Stimulated activated CD8-positive, alpha-beta memory T cell treated with anti-CD3 and anti-CD28 coated beads, Interleukin-2, amount 100 ng/mL, for 48 hours (primary cell): ENCODE measurements around the gene GALNT2.

Experiments
- DNase-seq, 2 donors: peaks; one replicate each; pipeline ENCODE4 v3.0.0-alpha.2; 2020; ENCODE audit warnings: low read depth in 2 of 2

Gene GALNT2

DNA sequence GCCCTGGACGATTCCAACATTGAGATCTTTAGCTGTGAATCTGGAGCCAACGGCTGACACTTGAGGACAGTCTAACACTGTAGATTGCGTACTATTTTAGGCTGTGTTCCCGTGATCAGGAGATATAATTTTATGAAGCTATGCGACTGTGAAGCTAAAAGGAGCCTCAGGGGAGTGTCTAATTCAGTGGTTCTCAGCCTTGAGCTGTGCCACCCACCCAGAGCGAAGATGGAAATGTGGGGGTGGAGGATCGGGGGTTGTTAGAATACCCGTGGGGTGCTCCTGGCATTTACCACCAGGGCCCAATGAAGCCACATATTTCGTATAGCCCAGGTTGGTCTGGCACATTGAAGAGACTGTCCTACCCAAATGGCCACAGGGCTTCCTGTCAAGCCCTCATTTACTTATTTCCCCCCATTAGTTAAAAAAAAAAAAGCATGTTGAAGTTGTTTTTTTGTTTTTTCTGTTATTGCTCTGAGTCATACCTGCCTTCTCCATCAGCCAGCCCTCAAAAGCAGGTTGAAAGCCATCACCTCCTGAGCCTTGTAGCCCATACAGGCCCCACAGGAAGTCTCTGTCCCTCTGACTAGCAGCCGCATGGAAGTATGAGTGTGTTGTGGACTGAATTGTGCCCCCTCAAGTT lies 141.7 kb downstream of the GALNT2 start:
- peak; percentile 23 to 41 for DNase-seq

DNA sequence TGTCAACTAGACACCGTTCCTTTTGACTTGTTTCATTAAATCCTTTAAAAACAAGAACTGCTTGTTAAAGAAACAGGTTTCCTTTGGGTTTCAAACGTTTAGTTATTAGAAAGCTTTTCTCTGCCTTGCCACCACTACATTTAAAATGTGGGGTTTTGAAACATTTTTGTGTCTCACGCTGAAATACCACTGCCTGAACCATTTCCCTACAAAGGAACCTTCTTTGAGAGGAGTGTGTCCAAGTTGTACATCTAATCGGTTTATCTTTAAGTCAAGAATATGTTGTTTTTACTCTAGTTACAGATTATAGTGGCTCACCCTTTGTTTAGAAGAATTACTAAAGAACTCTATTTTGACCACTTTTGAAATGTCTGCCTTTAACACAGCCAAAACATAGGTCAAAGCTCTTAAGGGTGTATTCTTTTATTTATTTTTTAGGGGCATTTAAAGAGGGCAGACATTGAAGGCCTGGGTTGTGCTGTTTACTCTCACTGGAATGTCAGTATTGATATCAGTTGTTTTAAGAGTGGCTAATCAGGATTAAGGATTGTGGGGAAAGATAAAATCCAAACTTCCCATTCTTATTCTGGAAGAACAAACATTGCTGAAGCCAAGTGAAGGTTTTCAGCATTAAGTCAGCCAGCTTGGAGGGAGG lies 143.4 kb downstream of the GALNT2 start:
- no peak for DNase-seq

DNA sequence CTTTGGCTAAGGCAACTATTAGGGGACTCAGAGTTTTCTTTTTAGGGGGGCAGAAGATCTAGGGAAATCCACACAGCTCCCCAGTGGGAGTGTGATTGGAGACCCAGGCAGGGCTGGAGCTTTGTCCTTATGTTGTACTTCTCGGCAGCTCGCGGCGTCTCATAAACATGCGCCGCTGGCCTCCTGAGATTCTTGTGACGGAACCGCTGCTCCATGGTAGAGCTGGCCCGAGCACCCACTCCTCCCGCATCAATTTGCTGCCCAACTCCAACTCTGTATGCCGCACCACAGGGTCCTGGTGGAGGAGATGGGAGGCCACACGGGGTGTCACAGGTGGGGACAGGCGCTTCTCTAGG lies 143.9 kb downstream of the GALNT2 start:
- no peak for DNase-seq

DNA sequence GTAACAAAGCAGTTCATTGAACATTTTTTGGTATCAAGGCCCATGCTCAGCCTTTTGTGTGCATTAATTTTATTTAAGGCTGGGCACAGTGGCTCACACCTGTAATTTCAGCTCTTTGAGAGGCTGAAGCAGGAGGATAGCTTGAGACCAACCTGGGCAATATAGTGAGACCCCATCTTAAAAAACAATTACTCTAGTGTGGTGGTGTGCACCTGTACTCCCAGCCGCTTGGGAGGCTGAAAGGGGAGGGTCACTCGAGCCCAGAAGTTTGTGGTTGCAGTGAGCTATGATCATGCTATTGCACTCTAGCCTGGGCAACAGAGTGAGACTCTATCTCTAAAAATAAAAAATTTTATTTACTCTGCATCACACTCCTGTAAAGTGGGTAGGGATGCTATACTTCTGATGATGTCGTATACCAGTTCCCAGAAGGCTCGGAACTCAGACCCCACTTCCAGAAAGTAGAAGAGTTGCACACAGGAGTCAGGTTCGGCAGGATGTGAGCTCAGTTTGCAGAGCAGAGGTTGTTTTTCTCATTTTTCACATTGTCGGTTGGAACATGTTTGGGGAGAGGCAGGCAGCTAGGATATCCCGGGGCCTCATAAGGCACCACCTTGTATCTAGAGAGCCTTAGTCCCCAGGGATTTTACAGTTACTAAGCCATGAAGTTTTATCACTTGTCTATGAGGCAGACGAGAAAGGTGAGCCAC lies 144.6 kb downstream of the GALNT2 start:
- no peak for DNase-seq

DNA sequence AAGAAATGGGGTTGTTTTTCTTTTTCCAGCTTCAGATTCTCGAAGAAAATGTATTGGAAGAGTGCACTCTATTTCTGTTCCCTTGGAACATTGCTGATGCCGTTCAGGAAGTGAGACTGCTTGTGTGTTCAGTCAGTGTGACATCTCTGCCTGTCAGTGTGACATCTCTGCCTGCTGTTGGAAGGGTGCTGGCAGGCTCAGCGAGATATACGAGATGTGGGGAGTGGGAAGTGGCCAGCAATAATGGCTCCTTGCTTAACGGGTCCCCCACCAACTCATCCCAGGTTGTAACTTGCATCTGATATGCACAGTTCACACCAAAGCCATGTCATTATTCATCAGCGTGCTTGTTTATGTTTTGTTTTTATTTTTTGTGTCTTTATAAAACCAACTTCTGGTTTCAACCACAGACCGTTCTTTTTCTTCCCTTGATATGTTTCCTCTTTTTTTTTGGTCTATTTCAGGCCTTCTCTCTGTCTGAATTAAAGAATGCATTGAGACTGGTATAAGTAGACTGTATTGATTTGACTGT lies 145.4 kb downstream of the GALNT2 start:
- DNase-seq: no peak

DNA sequence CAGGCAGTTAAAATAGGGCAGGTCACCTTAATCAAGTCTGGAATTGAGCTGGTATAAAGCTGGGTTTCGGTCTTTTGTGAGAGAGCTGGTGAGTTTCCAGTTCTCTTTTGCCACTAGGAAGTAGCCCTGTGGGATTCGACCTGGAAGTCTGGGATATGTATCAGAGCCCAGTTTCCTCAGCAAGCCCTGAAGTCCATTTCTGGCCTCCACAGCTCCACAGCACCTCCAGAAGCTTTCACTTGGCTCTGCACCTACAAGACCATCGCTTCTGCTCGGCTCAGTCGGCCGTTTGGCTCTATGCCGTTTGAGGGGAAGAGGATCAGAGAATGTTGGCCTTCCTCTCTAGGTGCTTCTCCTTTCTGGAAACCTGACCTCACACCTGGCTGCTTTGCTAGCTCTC lies 148.0 kb downstream of the GALNT2 start:
- DNase-seq: no peak

DNA sequence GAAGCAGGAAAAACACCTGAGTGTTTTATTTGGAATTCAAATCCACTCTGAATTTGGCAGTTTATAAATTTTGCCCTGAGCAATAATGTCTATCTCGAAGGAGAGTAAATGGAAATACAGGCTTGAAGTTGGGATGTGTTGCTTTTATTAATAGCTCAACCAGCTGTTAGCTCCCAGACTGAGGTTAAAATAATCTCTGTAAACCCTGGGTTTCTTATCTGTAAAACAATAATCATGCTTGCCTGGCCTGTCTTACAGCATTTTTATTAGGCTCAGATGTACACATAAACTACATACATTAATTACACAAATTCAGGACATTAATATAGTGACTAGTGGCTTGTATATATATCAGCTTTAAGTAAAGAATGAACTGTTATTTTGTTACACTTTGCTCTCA lies 148.5 kb downstream of the GALNT2 start:
- no peak for DNase-seq

DNA sequence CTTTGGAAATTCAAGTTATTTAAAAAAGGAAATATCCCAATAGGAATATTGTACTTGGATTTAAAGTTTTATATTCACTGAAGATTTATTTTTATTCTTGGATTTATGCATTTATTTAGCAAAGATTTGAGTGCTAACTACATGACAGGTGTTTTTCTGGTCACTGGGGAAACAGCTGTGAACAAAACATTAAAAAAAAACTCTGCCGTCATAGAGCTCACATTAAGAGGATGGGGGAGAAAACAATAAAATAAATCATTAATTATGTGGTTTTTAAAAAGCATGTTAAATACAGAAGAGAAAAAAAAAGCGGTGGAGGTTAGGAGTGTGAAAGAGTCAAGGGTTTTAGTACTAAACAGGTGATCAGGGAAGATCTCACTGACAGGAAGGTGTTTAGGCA lies 149.9 kb downstream of the GALNT2 start:
- DNase-seq: no peak

DNA sequence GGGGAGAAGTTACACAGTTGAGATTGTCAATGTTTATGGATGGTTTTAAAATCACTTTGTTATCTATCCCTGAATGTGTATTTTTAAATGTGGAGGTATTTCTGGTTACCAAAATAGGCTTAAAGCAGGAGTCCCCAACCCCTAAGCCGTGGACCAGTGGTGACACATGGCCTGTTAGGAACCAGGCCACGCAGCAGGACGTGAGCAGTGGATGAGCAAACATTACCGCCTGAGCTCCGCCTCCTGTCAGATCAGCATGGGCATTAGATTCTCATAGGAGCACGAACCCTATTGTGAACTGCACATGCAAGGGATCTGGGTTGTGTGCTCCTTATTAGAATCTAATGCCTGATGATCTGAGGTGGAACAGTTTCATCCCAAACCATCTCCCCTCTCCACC lies 151.6 kb downstream of the GALNT2 start:
- no peak for DNase-seq

DNA sequence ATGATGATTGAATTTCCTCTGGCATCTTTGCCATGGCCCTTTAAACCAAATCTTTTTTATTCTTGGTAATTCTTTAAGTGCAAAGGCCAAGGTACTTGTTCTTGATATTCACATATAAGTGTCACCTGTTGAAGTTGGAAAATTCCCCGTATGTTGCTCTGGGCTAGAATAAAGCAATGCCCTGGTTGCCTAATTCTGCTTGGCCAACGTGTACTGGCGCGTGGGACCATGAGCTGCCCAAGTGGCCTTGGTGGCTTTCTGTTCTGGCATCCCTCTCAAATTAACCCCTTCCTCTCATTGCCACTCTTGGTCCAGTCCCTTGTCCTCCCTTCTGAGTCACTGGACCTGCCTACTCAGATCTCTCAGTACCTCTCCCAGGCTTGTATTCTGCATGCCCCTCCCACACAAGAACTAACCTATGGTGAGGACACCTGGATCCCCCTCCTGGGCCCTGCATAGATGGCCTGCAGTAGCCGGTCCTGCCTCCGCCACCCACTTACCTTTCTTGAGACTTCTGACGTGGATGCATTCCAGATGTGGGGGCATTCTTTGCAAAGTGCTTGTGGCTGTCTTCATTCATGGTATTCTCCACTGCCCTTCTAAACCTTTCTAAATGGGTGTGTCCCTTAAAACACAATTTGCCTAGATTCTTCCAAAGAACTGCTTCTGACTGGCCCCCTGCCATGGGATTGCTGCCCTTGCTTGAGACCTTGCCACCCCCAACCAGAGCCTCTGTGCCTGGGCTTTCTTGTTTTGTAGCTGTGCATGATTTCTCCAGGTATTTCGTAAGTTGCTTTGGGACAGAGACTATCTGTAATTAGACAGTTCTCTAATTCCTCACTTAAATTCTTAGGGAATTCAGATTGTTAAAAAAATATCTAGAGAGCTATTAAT lies 152.4 kb downstream of the GALNT2 start:
- DNase-seq: no peak

DNA sequence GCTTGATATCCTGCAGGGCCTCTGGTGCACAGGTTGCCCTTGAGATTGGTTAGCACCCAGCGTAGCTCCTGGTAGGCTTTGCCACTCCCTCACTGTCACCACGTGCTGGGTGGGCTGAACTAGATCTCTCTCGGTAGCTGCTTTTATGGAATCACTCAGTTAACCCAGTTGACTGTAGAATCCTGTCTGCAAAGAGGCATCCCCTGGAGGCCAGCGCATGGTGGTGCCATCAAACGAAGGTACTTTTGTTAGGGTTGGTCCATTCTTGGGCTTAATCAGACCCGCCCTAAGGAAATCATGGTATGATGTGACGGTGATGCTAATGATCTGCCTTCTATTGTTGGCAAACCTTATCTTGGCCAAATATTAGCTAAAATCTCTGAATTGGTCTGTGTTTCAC lies 153.4 kb downstream of the GALNT2 start:
- DNase-seq: no peak

DNA sequence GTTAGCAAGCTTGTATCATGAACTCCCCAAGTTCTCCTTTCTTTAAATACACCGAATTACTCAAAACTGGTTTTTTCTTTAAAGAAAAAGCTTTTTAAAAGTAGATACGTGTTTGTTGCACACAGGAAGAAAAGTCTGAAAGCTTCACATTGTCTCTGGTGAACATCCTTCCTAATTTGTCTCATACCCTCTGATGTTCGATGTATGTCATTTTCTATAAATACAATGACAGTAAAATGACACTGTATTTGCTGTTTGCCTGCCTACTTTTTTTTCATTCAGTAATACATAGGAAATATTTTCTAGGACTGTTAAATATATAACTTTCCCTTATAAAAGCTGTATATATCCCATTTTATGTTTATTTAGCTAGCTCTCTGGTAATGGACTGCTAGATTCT lies 153.9 kb downstream of the GALNT2 start:
- no peak for DNase-seq

DNA sequence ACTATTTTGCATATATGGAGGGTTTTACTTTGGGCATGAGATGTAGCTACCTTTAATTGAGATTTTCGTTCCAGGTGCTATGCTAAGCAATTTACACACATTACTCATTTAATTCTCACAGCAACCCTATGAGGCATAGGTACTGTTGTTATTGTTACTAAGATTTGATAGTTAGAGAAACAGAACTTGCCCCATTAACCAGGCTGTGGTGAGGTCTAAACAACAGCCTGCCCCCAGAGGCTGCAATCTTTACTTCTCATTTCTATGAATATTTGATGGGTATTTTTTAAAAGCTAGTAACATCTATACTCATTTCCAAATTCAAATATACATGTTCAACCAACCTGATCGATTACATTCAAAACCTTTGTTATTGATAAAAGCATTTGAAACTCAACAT lies 155.6 kb downstream of the GALNT2 start:
- no peak for DNase-seq

DNA sequence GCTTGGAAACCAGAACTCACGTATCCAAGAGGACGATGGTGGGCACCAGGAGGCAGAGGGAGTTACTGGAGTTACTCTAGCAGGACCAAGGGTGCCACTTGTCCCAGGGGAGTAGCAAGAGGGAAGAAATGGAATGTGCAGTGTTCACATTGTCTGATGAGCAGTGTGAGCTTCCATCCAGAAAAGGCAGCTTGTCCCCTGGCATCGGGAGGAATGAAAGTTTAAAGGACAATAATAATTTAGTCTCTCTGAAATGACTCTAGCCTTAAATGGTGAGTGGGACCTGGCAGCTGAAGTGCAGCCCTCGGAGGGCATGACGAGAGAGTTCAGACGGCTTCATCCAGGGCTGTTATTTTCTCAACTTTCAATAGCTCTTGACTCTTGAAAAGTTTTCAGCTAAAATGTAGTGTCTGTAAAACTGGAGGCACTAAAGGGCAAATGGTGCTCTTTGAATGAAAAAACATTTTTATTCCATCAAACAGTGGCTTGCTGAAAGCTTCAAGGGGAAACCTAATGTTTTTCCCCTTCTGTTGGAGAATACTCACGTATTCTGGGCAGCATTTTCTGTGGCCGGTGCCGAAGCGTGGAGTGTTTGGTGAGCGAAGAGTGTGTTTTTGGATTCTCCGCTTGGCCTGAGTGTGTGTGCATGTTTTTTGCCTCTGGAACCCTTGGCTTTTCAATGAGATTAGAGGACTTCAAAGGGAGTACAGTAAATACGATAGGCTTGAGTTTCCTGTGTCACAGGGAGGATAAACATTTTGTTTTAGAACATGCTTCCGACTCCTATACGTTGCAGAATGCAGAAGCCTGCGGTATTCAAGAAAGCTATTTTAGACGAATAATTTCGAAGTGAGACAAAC lies 157.3 kb downstream of the GALNT2 start:
- DNase-seq: no peak

DNA sequence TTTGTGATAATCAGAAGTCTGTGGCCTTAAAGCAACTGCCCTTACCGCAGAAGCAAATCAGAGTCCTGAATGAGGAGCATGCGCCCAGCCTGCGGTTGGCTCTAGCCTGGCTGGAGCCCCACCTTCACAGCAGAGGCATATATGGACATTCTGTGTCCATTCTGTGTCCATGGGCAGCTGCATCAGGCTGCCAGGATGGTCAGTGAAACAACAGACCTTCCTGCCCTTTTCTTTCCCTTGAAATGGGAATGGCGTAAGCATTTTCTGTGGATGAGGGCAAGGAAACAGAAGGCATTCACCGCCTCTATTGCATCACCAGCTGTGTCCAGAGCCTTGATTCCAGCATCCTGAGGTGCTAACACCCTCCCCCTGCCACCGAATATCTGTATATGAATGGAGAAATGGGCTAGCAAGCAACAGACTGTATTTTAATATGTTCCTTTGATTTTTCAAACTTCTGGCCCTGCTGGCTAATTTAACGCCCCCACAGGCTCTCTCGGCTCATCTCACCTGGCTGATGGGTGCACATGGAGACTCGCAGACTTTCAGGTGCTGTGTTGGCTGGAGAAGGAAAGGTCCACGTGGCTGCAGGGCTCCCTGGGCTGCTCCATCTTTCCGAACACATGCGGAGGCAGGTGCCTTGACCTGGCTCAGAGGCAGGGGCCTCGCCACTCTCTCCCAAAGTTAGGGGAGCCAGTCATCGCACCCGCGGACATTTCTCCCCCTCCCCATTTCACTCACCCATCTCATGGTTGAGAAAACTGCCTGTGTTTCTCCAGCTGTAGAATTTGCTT lies 159.2 kb downstream of the GALNT2 start:
- no peak for DNase-seq

DNA sequence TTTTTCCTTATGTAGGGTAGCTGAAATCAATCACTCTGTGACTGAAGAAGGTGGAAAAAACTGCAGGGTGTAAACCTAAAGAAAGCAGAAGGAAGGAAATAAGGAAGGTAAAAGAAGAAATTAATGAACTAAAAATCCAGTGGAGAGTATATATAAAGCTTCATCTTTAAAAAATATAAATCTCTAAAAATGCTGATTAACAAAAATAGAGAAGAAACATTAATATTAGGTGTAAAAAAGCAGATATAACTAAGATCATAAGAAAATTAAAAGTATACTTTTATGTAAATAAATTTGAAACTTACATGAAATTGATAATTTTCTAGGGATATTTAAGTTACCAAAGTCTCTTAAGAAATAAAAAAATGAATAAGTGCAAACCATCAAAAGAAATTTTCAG lies 159.8 kb downstream of the GALNT2 start:
- DNase-seq: no peak

DNA sequence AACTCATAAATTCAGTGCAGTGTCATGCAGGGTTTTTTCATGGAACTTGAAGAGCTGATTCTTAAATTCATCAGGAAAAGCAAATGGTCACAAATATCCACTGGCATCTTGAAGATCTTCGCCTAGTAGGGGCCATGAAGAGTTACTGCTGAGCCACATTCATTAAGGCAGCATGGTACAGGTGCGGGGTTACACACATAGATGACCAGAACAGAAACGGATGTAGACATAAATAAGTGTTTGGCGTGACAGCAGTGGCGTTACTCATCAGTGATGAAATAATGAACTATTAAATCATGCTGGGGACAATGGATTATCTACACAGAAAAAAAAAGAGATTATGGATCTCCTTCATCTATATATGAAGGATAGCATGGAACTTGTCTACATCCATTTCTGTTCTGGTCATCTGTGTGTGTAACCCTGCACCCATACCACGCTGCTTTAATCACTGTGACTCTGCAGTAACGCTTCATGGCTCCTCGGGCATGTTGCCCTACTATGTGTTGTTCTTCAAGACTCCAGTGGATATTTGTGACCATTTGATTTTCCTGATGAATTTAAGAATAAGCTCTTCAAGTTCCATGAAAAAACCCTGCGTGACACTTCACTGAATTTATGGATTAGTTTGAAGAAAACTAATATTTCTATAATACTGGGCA lies 161.3 kb downstream of the GALNT2 start:
- DNase-seq: no peak

DNA sequence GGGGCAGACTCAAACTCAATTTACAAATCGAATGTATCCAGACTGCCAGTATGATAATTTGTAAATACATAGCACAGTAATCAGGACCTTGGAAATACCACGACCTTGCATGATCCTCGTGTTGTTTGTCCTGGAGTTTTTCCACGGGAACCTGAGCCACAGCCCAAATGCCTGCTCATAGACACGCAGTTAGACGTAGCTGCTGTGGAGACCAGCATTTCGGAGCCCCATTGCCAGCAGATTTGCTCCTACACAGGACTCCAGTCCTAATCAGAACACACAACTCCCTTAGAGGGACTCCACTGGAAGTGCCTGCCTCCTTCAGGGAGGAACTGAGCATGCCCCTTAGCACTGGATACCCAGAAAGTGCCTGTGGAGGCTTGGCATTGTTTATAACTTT lies 163.2 kb downstream of the GALNT2 start:
- no peak for DNase-seq

DNA sequence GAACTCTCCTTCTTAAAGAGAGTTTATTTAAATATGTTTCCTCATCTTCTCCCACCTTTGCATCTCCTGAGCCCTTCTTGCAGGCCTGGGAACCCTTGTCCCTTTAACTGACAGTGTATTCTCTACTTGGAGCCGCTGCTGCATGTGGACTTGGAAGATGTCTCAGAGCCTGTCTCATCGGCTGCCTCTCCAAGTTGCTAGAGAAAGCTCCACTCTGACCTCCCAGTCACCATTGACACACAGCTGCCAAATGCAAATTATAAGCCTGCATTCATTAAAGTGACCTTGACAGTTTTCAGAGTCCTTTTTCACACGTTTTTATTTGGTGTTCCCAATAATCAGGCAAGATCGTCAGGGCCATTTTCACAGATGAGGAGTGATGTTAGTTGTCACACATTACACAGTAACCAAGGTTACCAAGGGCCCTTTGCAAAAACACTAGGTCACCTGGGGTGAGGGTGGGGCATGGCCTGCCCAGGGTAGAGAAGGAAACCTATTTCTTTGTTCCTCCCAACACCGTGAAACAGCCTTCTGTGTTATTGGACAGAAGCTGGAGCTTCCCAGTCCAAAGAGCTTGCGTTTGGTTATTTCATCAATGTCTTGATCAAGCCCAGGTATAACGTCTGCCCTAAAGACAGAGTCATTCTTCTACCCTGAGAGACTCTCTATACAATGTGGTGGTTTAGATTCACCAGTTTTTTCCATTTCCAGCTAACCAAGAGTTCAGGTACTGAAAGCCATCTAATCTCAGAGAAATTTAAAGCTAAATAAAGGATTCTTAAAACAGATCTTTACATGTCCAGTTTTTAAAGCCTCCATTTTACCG lies 164.1 kb downstream of the GALNT2 start:
- DNase-seq: no peak
